Measurements from ENCODE around the gene TMEM163. TPM values are rescaled to one million over a fixed set of nuclear protein-coding genes. Genes with fewer than 3 reads are reported as not detected.

Gene TMEM163
- total RNA-seq, 1 experiment from 2014 or later = 2.5 TPM

DNA sequence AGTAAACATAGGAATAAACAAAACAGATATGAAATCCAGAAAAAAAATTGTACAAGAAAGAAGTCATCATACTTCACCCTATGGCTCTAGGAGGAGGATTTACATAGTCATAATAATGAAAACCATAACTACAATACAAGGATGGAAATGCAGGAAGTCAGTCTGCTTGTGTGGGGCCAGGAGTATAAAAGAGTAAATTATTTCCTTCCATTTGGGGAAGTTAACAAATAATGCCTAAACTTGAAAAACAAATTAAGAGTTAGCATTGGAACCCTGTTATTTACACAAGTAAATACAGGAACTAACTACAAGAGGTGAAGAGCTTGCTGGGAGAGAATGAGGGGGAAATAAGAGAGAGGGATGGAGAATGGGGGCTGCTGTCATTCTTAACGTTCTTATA, 15.4 kb downstream of the TMEM163 start:
- intact Hi-C loops (cut with micrococcal nuclease; ENCODE audit: unreplicated experiment) = no loop called here
- Mint-ChIP-seq H3K9me3 (ENCODE audit: low read depth, unreplicated experiment) (no peaks in the 10 kb centered on the region), H3K4me3 (ENCODE audit: low read depth, unreplicated experiment) (no peak overlapping the region), H3K27me3 (ENCODE audit: unreplicated experiment) (no peaks in the 10 kb centered on the region), H3K27ac (ENCODE audit: unreplicated experiment) (no peak overlapping the region), H3K4me1 (ENCODE audit: low read depth, unreplicated experiment) (no peaks in the 10 kb centered on the region), H3K36me3 (ENCODE audit: insufficient read depth, unreplicated experiment) (no peaks in the 10 kb centered on the region)
- CTCF ChIA-PET = interaction anchor here (0.5 to 1.3 kb wide), 4 partner anchors 9 to 165 kb away, joined by 3 to 4 read pairs (median 4); partner anchors contain the start of gene TMEM163
- TF ChIP-seq, protein P1, sequence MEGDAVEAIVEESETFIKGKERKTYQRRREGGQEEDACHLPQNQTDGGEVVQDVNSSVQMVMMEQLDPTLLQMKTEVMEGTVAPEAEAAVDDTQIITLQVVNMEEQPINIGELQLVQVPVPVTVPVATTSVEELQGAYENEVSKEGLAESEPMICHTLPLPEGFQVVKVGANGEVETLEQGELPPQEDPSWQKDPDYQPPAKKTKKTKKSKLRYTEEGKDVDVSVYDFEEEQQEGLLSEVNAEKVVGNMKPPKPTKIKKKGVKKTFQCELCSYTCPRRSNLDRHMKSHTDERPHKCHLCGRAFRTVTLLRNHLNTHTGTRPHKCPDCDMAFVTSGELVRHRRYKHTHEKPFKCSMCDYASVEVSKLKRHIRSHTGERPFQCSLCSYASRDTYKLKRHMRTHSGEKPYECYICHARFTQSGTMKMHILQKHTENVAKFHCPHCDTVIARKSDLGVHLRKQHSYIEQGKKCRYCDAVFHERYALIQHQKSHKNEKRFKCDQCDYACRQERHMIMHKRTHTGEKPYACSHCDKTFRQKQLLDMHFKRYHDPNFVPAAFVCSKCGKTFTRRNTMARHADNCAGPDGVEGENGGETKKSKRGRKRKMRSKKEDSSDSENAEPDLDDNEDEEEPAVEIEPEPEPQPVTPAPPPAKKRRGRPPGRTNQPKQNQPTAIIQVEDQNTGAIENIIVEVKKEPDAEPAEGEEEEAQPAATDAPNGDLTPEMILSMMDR (IDR thresholded peaks at IDR 0.05; ENCODE audit: unreplicated experiment) = no peak
- BruUV-seq (replicated peaks) = no TSS peak
- DNase-seq = no peak

DNA sequence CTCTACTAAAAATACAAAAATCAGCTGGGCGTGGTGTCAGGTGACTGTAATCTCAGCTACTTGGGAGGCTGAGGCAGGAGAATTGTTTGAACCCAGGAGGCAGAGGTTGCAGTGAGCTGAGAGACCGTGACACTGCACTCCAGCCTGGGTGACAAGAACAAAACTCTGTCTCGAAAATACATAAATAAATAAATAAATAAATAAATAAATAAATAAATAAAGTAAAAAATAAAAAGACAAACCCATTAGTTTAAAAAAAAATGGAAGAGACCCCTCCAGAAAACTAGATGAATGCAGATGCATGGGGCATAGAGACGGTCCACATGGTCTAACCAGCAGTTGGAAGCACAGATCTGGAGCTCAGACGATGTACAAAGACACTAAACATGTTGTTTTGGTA, 18.1 kb downstream of the TMEM163 start:
- TF ChIP-seq, protein P1 (IDR thresholded peaks at IDR 0.05; ENCODE audit: unreplicated experiment) = no peak
- intact Hi-C loops (cut with micrococcal nuclease; ENCODE audit: unreplicated experiment) = no loop called here
- Mint-ChIP-seq H3K9me3 (ENCODE audit: low read depth, unreplicated experiment) (no peaks in the 10 kb centered on the region), H3K27me3 (ENCODE audit: unreplicated experiment) (no peaks in the 10 kb centered on the region), H3K4me3 (ENCODE audit: low read depth, unreplicated experiment) (no peak overlapping the region), H3K4me1 (ENCODE audit: low read depth, unreplicated experiment) (no peaks in the 10 kb centered on the region), H3K36me3 (ENCODE audit: insufficient read depth, unreplicated experiment) (no peaks in the 10 kb centered on the region), H3K27ac (ENCODE audit: unreplicated experiment) (no peak overlapping the region)
- CTCF ChIA-PET = no interaction called here
- no TSS peak for BruUV-seq (replicated peaks)
- DNase-seq = no peak

DNA sequence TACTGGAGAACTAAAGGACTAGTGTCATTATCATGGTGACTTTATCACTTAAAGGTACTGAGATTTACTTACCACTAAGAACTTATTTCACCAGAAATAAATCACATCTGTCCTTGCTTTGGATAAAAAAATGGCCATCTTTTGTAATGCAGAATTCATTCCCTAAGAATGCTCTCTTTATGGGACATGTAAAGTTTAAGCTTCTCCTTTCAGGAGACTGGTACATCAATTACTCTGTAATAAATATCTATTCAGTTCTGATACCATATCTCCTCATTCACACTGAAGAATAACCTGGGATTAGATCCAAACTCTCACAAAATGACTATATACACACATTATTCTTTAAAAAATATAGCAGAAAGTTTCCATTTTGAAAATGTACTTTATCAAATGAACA, 24.4 kb downstream of the TMEM163 start:
- intact Hi-C loops (cut with micrococcal nuclease; ENCODE audit: unreplicated experiment) = no loop called here
- BruUV-seq (replicated peaks) = no TSS peak
- no peak overlapping the region for H3K4me3 Mint-ChIP-seq (ENCODE audit: low read depth, unreplicated experiment)
- CTCF ChIA-PET = no interaction called here
- no peaks in the 10 kb centered on the region for H3K4me1 Mint-ChIP-seq (ENCODE audit: low read depth, unreplicated experiment)
- no peak overlapping the region for H3K27ac Mint-ChIP-seq (ENCODE audit: unreplicated experiment)
- no peaks in the 10 kb centered on the region for H3K9me3 Mint-ChIP-seq (ENCODE audit: low read depth, unreplicated experiment)
- no peak for DNase-seq
- no peaks in the 10 kb centered on the region for H3K27me3 Mint-ChIP-seq (ENCODE audit: unreplicated experiment)
- H3K36me3 Mint-ChIP-seq (ENCODE audit: insufficient read depth, unreplicated experiment) = no peaks in the 10 kb centered on the region
- TF ChIP-seq, protein P1 (IDR thresholded peaks at IDR 0.05; ENCODE audit: unreplicated experiment) = no peak

DNA sequence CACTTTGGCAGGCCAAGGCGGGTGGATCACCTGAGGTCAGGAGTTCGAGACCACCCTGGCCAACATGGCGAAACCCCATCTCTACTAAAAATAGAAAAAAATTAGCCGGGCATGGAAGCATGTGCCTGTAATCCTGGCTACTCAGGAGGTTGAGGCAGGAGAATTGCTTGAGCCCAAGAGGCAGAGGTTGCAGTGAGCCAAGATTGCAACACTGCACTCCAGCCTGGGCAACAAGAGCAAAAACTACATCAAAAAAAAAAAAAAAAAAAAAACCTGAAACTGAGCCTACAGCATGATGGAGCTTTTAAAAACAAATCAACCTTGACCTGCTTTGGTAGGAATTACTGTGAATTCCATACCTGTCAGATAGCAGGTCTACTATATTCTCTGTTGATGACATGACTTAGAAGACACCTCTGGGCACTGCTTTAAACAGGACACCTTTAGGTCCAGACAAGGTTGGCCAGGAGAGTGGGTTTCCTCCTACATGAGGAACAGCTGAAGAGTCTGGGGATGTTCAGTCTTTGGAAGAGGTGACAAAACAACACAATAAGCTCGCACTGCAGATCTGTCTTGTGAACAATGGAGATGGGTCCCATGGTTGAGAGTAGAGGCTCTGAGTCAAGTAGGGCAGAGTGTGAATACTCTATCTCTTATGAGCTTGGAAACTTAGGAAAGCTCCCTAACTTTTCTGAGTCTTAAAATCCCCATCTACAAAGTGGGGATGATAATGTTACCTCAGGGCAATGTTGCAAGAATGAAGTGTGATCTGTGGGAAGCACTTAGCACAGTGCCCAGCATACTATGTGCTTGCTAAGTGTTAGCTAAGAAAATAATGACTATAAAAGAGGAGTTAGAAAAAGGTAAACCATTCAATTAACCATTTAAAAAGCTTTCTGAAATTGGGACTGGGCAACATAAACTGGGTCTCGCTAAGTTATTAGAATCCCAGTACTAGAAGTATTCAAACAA, 25.2 kb downstream of the TMEM163 start:
- H3K27ac Mint-ChIP-seq (ENCODE audit: unreplicated experiment) = no peak overlapping the region
- CTCF ChIA-PET = no interaction called here
- BruUV-seq (replicated peaks) = no TSS peak
- H3K36me3 Mint-ChIP-seq (ENCODE audit: insufficient read depth, unreplicated experiment) = no peaks in the 10 kb centered on the region
- DNase-seq = no peak
- no peaks in the 10 kb centered on the region for H3K4me1 Mint-ChIP-seq (ENCODE audit: low read depth, unreplicated experiment)
- intact Hi-C loops (cut with micrococcal nuclease; ENCODE audit: unreplicated experiment) = no loop called here
- no peaks in the 10 kb centered on the region for H3K9me3 Mint-ChIP-seq (ENCODE audit: low read depth, unreplicated experiment)
- no peaks in the 10 kb centered on the region for H3K27me3 Mint-ChIP-seq (ENCODE audit: unreplicated experiment)
- TF ChIP-seq, protein P1 (IDR thresholded peaks at IDR 0.05; ENCODE audit: unreplicated experiment) = no peak
- H3K4me3 Mint-ChIP-seq (ENCODE audit: low read depth, unreplicated experiment) = no peak overlapping the region

Measured in Calu3 (cell line).